H1 (cell line): ENCODE data around the gene RMC1. TPM values are rescaled to one million over a fixed set of nuclear protein-coding genes. Genes with fewer than 3 reads are reported as not detected.

ENCODE experiments used
- CTCF ChIA-PET: fragments of 300-600 bp; sonication (Branson Sonifier 250); formaldehyde crosslinking; loops from one replicate; lab custom pipeline; 2021; ENCODE audit not compliant: partially characterized antibody; lab: Charles Lee
- POLR2A ChIA-PET: fragments of 300-600 bp; sonication (Branson Sonifier 250); formaldehyde crosslinking; loops from one replicate; lab custom pipeline; 2021; ENCODE audit warnings: inconsistent platforms; ENCODE audit not compliant: partially characterized antibody; lab: Charles Lee
- DNase-seq, 2 experiments: peaks; one replicate each; pipeline versions ENCODE4 v3.0.0 to v3.0.0-alpha.2; 2010 to 2022; ENCODE audit warnings: low spot score in 2 of 2, low read depth in 1 of 2, mixed read lengths in 1 of 2
- FAIRE-seq: peaks from 2 replicates; lab custom pipeline; 2011; peaks lifted over from hg19 to GRCh38; lab: Jason Lieb, UNC
- H2AFZ ChIP-seq: 2 replicates; pipeline ENCODE4 v1.8.1; 2012; ENCODE audit warnings: low read length, inconsistent platforms
- H2AK5ac ChIP-seq: 2 replicates; pipeline ENCODE4 v1.6.1; 2013; ENCODE audit warnings: low read depth, low read length
- H2BK120ac ChIP-seq: replicated peaks from 2 replicates; pipeline ENCODE3; 2013; ENCODE audit warnings: low read depth, low read length, inconsistent platforms
- H2BK12ac ChIP-seq: 2 replicates; pipeline ENCODE4 v1.6.1; 2013; ENCODE audit warnings: low read depth, low read length
- H2BK15ac ChIP-seq: 2 replicates; pipeline ENCODE4 v1.6.1; 2013; ENCODE audit warnings: low read length
- H2BK20ac ChIP-seq: 2 replicates; pipeline ENCODE4 v1.6.1; 2013; ENCODE audit warnings: low read length
- H2BK5ac ChIP-seq: 2 replicates; pipeline ENCODE4 v1.6.1; 2013; ENCODE audit warnings: low read depth, low read length
- H3K14ac ChIP-seq: 2 replicates; pipeline ENCODE4 v1.6.1; 2013; ENCODE audit warnings: inconsistent platforms; ENCODE audit not compliant: insufficient read length
- H3K18ac ChIP-seq: 2 replicates; pipeline ENCODE4 v1.6.1; 2013; ENCODE audit warnings: low read length; ENCODE audit errors: extremely low read depth
- H3K23ac ChIP-seq: 2 replicates; pipeline ENCODE4 v1.6.1; 2013; ENCODE audit warnings: inconsistent platforms; ENCODE audit not compliant: insufficient read length
- H3K23me2 ChIP-seq: 2 replicates; pipeline ENCODE4 v1.6.1; 2013; ENCODE audit warnings: low read depth, low read length
- H3K27ac ChIP-seq: 2 replicates; pipeline ENCODE4 v1.6.1; 2011; ENCODE audit warnings: low read depth, low read length, inconsistent platforms
- H3K27me3 ChIP-seq, 4 experiments: replicated peaks in 1 of 4; 1 replicate in 1 of 4; 2 replicates in 3 of 4; pipeline versions ENCODE4 v1.6.1 to v1.8.1; 2011 to 2013; ENCODE audit warnings: low read length in 3 of 4, mild to moderate bottlenecking in 3 of 4, inconsistent platforms in 2 of 4, mixed read lengths in 2 of 4, moderate library complexity in 1 of 4; ENCODE audit not compliant: control insufficient read depth in 3 of 4, insufficient read depth in 3 of 4; ENCODE audit errors: extremely low read depth in 1 of 4
- H3K36me3 ChIP-seq, 4 experiments: 2 replicates each; pipeline versions ENCODE4 v1.6.1 to v1.8.1; 2011 to 2013; ENCODE audit warnings: mild to moderate bottlenecking in 4 of 4, low read length in 3 of 4, moderate library complexity in 2 of 4, control low read depth in 1 of 4, inconsistent platforms in 1 of 4; ENCODE audit not compliant: insufficient read depth in 4 of 4, control insufficient read depth in 2 of 4
- H3K4ac ChIP-seq: replicated peaks from 2 replicates; pipeline ENCODE3; 2013; ENCODE audit warnings: low read length, low read depth, mixed read lengths, inconsistent platforms; ENCODE audit not compliant: insufficient read length
- H3K4me1 ChIP-seq, 4 experiments: replicated peaks in 1 of 4; 1 replicate in 1 of 4; 2 replicates in 3 of 4; pipeline versions ENCODE4 v1.6.1 to v1.8.1; 2011 to 2013; ENCODE audit warnings: low read length in 3 of 4, inconsistent platforms in 2 of 4, mixed read lengths in 1 of 4; ENCODE audit not compliant: insufficient read depth in 4 of 4, control insufficient read depth in 3 of 4
- H3K4me2 ChIP-seq, 2 experiments: 2 replicates each; pipeline versions ENCODE4 v1.6.1 to v1.8.1; 2011 to 2013; ENCODE audit warnings: low read depth in 2 of 2, low read length in 2 of 2, control low read depth in 1 of 2, inconsistent platforms in 1 of 2, mild to moderate bottlenecking in 1 of 2; ENCODE audit not compliant: insufficient read depth in 1 of 2
- H3K4me3 ChIP-seq, 4 experiments: fragments of 200-600, 300-600 bp in 1 of 4; sonication (generic), shearing (Covaris generic), sonication (Bioruptor Twin) in 1 of 4; 2 replicates each; pipeline versions ENCODE4 v1.5.1 to v1.8.1; 2011 to 2016; ENCODE audit warnings: low read length in 4 of 4, low read depth in 3 of 4, control low read depth in 2 of 4, inconsistent platforms in 2 of 4, mild to moderate bottlenecking in 2 of 4, mixed read lengths in 1 of 4, moderate library complexity in 1 of 4; ENCODE audit not compliant: insufficient read depth in 2 of 4; ENCODE audit errors: extremely low read depth in 1 of 4
- H3K56ac ChIP-seq: replicated peaks from 2 replicates; pipeline ENCODE3; 2013; ENCODE audit warnings: low read depth, mild to moderate bottlenecking, mixed read lengths, low read length, inconsistent platforms; ENCODE audit not compliant: insufficient read length
- H3K79me1 ChIP-seq: 2 replicates; pipeline ENCODE4 v1.6.1; 2013; ENCODE audit warnings: low read depth, low read length, control low read depth
- H3K79me2 ChIP-seq, 2 experiments: 2 replicates each; pipeline versions ENCODE4 v1.6.1 to v1.8.1; 2012 to 2013; ENCODE audit warnings: low read length in 2 of 2, mild to moderate bottlenecking in 2 of 2, inconsistent platforms in 1 of 2; ENCODE audit not compliant: insufficient read depth in 2 of 2, control insufficient read depth in 1 of 2
- H3K9ac ChIP-seq, 4 experiments: replicated peaks in 1 of 4; 1 replicate in 1 of 4; 2 replicates in 3 of 4; pipeline versions ENCODE4 v1.6.1 to v1.8.1; 2011 to 2013; ENCODE audit warnings: low read depth in 3 of 4, low read length in 3 of 4, control low read depth in 2 of 4, mild to moderate bottlenecking in 2 of 4, moderate library complexity in 2 of 4, inconsistent platforms in 1 of 4; ENCODE audit errors: extremely low read depth in 1 of 4
- H3K9me3 ChIP-seq, 2 experiments: 2 replicates each; pipeline versions ENCODE4 v1.6.1 to v1.8.1; 2012 to 2013; ENCODE audit warnings: mild to moderate bottlenecking in 2 of 2, moderate library complexity in 2 of 2, control low read depth in 1 of 2, inconsistent platforms in 1 of 2, low read depth in 1 of 2, low read length in 1 of 2, mixed read lengths in 1 of 2; ENCODE audit not compliant: insufficient read depth in 2 of 2
- H4K20me1 ChIP-seq, 2 experiments: replicated peaks in 1 of 2; 2 replicates each; pipeline versions ENCODE3 to v1.8.1; 2011 to 2013; ENCODE audit warnings: inconsistent platforms in 2 of 2, low read length in 2 of 2, mild to moderate bottlenecking in 1 of 2; ENCODE audit not compliant: insufficient read depth in 2 of 2, control insufficient read depth in 1 of 2
- H4K5ac ChIP-seq: 2 replicates; pipeline ENCODE4 v1.6.1; 2013; ENCODE audit warnings: low read length, low read depth, mixed read lengths, inconsistent platforms; ENCODE audit not compliant: insufficient read length
- H4K8ac ChIP-seq: 2 replicates; pipeline ENCODE4 v1.8.0; 2013; ENCODE audit warnings: mild to moderate bottlenecking, moderate library complexity, low read length, inconsistent platforms; ENCODE audit not compliant: insufficient read depth; ENCODE audit errors: extremely low read depth
- H4K91ac ChIP-seq: replicated peaks from 2 replicates; pipeline ENCODE3; 2013; ENCODE audit warnings: low read length, mixed read lengths, inconsistent platforms; ENCODE audit not compliant: insufficient read length
- EGR1 ChIP-seq: IDR thresholded peaks from 2 replicates; pipeline ENCODE4 v1.6.1; 2011; ENCODE audit warnings: low read depth, low read length, borderline replicate concordance
- EP300 ChIP-seq, 2 experiments: IDR thresholded peaks; 1 replicate in 1 of 2; 2 replicates in 1 of 2; pipeline ENCODE4 v1.6.1; 2011 to 2012; ENCODE audit warnings: low read depth in 2 of 2, low read length in 2 of 2, mild to moderate bottlenecking in 2 of 2, borderline replicate concordance in 1 of 2, inconsistent platforms in 1 of 2, moderate library complexity in 1 of 2
- FOSL1 ChIP-seq: IDR thresholded peaks from 2 replicates; pipeline ENCODE4 v1.6.1; 2011; ENCODE audit warnings: mild to moderate bottlenecking, low read depth, low read length, moderate library complexity; ENCODE audit not compliant: insufficient read depth
- RNF2 ChIP-seq: fragments of 200-900, 300-1000 bp; sonication (generic); IDR thresholded peaks from 2 replicates; pipeline ENCODE4 v1.7.1; 2016; ENCODE audit warnings: borderline replicate concordance, low read depth, mild to moderate bottlenecking, antibody characterized with exemption, low read length; ENCODE audit not compliant: poor library complexity, severe bottlenecking; ENCODE audit errors: missing control alignments
- SP1 ChIP-seq: IDR thresholded peaks from 2 replicates; pipeline ENCODE4 v1.6.1; 2011; ENCODE audit warnings: low read depth, low read length
- SRF ChIP-seq: IDR thresholded peaks from 2 replicates; pipeline ENCODE4 v1.6.1; 2011; ENCODE audit warnings: mild to moderate bottlenecking, low read depth, low read length, moderate library complexity
- SUZ12 ChIP-seq: fragments of 200-600 bp; sonication (generic); IDR thresholded peaks from 2 replicates; pipeline ENCODE4 v1.6.1; 2012; ENCODE audit warnings: mild to moderate bottlenecking, inconsistent platforms, low read length, moderate library complexity, mixed read lengths
- TAF1 ChIP-seq: IDR thresholded peaks from 2 replicates; pipeline ENCODE4 v1.6.1; 2011; ENCODE audit warnings: mild to moderate bottlenecking, low read depth, low read length
- YY1 ChIP-seq: IDR thresholded peaks from 2 replicates; pipeline ENCODE4 v1.6.1; 2011; ENCODE audit warnings: low read depth, mild to moderate bottlenecking, low read length
- WGBS, 2 experiments: shearing (Covaris generic) in 1 of 2; methylation state at CpG; one replicate each; pipeline versions ENCODE4 v1.1.6 to v1.1.7; 2013 to 2015; ENCODE audit warnings: low lambda C conversion rate in 2 of 2, mixed read lengths in 2 of 2, inconsistent platforms in 1 of 2, low coverage in 1 of 2, missing lambda C conversion rate in 1 of 2; ENCODE audit not compliant: insufficient replicate concordance in 2 of 2, insufficient coverage in 1 of 2, insufficient read length in 1 of 2; ENCODE audit errors: extremely low coverage in 1 of 2, missing lambda C conversion rate in 1 of 2; 5-methylcytosine and 5-hydroxymethylcytosine counted together
- polyA plus RNA-seq, 7 experiments: library from polyadenylated mRNA; depleted of rRNA in 3 of 7; stranded (reverse) in 5 of 7; unstranded in 2 of 7; fragments of >200 nt in 5 of 7; fragments of 200-250 nt in 2 of 7; gene quantifications; 1 replicate in 5 of 7; 2 replicates in 1 of 7; 4 replicates in 1 of 7; pipeline versions ENCODE4 v1.2.1 to v1.2.3, GENCODE V29; 2011 to 2013; ENCODE audit warnings: missing spikeins in 2 of 7, mixed read lengths in 2 of 7
- total RNA-seq: library from RNA; stranded (reverse); fragmentation: NEBNext Ultra II Directional; extraction: Animal tissue kit (Norgen Biotek cat#: 25700); gene quantifications from 2 replicates; pipeline ENCODE4 v1.2.1, GENCODE V29; 2021
- TF ChIP-seq, protein P1 (sequence below): IDR thresholded peaks from 2 replicates; pipeline ENCODE4 v1.6.1; 2011; ENCODE audit warnings: low read depth, mild to moderate bottlenecking, low read length; ENCODE audit not compliant: insufficient read depth
- TF ChIP-seq, protein P2 (sequence below), 3 experiments: IDR thresholded peaks; 1 replicate in 2 of 3; 2 replicates in 1 of 3; pipeline versions ENCODE4 v1.5.1 to v1.6.1; 2011; ENCODE audit warnings: low read length in 3 of 3, mild to moderate bottlenecking in 3 of 3, inconsistent platforms in 2 of 3, low read depth in 1 of 3, moderate library complexity in 1 of 3; ENCODE audit not compliant: insufficient read depth in 1 of 3; ENCODE audit errors: control extremely low read depth in 1 of 3

The RMC1 gene
- total and polyA plus RNA-seq, 2 of the 8 experiments (the other 6 are each of a cell fraction or from before 2014, with no cell fraction given) = 16.4 to 20.1 TPM

DNA sequence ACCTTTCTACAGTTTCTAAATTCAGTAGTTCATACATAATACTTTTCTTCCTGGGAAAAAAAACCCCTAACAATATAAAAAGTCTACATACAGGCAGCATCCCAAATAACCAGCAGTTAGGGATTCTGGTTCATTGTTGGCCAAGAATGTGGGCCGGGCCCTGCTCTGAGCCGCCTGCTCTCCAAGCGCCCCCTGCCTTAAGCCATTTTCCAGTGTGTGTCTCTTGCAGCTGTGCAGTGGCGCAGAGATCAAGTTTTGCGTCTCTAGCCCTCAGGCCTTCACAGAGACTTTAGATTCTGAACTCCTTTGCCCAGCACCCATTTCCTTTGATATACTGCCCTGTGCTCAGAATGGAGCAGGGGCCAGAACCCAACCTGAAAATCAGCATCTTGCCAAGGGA lies 32.9 kb downstream of the RMC1 start:
- no peak overlapping the region for H4K91ac ChIP-seq
- H3K23ac ChIP-seq = no peak overlapping the region
- ChIA-PET CTCF (interaction anchor here (1.5 kb wide), 1 partner anchor 21 kb away, joined by 3 read pairs; no protein-coding TSS in a partner anchor), POLR2A (no interaction called here)
- no peak overlapping the region for H3K27ac ChIP-seq
- no peak overlapping the region for H2BK15ac ChIP-seq
- no peak overlapping the region for H4K5ac ChIP-seq
- H2BK5ac ChIP-seq = no peak overlapping the region
- no peaks in the 10 kb centered on the region for H3K79me2 ChIP-seq
- FAIRE-seq (no peak), DNase-seq (no peak)
- 96% methylated on average over 5 of the region's 5 CpGs; no CpG with 5 or more reads in 1 of the 2 experiments for WGBS, 2 experiments
- H3K4me1 ChIP-seq = no peaks in the 10 kb centered on the region
- H2AFZ ChIP-seq = no peak overlapping the region
- no peak overlapping the region for H2BK12ac ChIP-seq
- no peak overlapping the region for H3K4ac ChIP-seq
- H3K23me2 ChIP-seq = no peaks in the 10 kb centered on the region
- H3K9ac ChIP-seq = no peak overlapping the region
- H3K18ac ChIP-seq = no peak overlapping the region
- H4K8ac ChIP-seq = no peak overlapping the region
- H2BK20ac ChIP-seq = no peak overlapping the region
- H4K20me1 ChIP-seq = peaks cover 0 to 5% of the 10 kb centered on the region in 2 experiments
- no peak overlapping the region for H2BK120ac ChIP-seq
- H3K4me3 ChIP-seq = no peak overlapping the region
- no peaks in the 10 kb centered on the region for H3K9me3 ChIP-seq
- H3K56ac ChIP-seq = no peak overlapping the region
- H3K27me3 ChIP-seq = no peaks in the 10 kb centered on the region
- no peak overlapping the region for H2AK5ac ChIP-seq
- peaks cover 47 to 89% (median 68%) of the 10 kb centered on the region in 4 experiments for H3K36me3 ChIP-seq
- H3K79me1 ChIP-seq = no peaks in the 10 kb centered on the region
- no peak overlapping the region for H3K4me2 ChIP-seq
- no peak overlapping the region for H3K14ac ChIP-seq
- TF ChIP-seq RNF2 = no peak
- TF ChIP-seq SP1 = no peak
- TF ChIP-seq, protein P1, sequence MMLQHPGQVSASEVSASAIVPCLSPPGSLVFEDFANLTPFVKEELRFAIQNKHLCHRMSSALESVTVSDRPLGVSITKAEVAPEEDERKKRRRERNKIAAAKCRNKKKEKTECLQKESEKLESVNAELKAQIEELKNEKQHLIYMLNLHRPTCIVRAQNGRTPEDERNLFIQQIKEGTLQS = no peak
- no peak for TF ChIP-seq EGR1
- TF ChIP-seq SRF = no peak
- TF ChIP-seq YY1 = no peak
- TF ChIP-seq EP300 (IDR thresholded peaks at IDR 0.05; ENCODE audit: borderline replicate concordance in 1 of 2, low read depth in 2 of 2, low read length in 2 of 2) = no peak
- TF ChIP-seq, protein P2, sequence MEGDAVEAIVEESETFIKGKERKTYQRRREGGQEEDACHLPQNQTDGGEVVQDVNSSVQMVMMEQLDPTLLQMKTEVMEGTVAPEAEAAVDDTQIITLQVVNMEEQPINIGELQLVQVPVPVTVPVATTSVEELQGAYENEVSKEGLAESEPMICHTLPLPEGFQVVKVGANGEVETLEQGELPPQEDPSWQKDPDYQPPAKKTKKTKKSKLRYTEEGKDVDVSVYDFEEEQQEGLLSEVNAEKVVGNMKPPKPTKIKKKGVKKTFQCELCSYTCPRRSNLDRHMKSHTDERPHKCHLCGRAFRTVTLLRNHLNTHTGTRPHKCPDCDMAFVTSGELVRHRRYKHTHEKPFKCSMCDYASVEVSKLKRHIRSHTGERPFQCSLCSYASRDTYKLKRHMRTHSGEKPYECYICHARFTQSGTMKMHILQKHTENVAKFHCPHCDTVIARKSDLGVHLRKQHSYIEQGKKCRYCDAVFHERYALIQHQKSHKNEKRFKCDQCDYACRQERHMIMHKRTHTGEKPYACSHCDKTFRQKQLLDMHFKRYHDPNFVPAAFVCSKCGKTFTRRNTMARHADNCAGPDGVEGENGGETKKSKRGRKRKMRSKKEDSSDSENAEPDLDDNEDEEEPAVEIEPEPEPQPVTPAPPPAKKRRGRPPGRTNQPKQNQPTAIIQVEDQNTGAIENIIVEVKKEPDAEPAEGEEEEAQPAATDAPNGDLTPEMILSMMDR (IDR thresholded peaks at IDR 0.05; ENCODE audit: control extremely low read depth in 1 of 3, insufficient read depth in 1 of 3, low read depth in 1 of 3, low read length in 3 of 3) = no peak
- TF ChIP-seq SUZ12 = no peak
- TF ChIP-seq FOSL1 = no peak
- no peak for TF ChIP-seq TAF1
